ENCODE measurements around the gene SERPINE3. TPM values are rescaled to one million over a fixed set of nuclear protein-coding genes. Genes with fewer than 3 reads are reported as not detected.

Gene SERPINE3
- total and polyA plus RNA-seq, 2 donors from 2014 or later, result not detected

DNA sequence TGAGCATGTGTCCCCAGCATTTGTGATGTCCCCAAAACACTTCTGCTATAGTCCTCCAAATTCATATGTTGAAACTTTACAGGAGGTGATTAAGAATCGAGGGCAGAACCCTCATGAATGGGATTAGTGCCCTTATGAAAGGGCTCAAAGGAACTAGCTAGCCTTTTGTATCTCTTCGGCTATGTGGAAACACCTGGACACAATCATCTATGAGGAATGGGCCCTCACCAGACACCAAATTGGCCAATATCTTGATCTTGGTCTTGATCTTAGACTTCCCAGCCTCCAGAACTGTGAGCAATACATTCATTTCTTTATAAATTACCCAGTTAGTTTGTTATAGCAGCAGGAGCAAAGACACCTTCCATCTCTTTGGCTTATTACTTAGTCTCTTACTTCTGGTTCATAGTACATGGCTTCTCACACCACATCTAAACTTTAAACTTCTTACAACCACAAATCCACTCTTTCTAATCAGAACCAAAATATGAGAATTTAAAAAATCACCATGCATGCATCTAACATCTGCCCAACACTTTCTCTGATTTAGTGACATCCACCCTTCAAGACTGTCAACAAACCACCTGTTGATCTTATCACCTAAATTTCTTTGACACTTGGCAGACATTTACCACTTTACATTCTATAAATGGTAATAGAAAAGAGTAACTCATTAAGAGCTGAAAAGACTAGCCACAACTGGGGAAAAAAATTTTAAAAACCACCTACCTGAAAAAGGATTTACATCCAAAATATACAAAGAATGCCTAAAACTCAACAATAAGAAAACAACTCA lies 6.7 kb upstream of the SERPINE3 start:
- no peaks in the 10 kb centered on the region for H3K27me3 ChIP-seq (ENCODE audit: control insufficient read depth, insufficient read depth, low read length)
- H3K9me3 ChIP-seq (ENCODE audit: control insufficient read depth in 2 of 3, insufficient read depth in 1 of 3, low read length in 3 of 3), result no peaks in the 10 kb centered on the region
- intact Hi-C loops (cut with DNase I), result no loop called here
- no peak overlapping the region for H3K4me3 ChIP-seq (ENCODE audit: low read length in 3 of 3)
- no peak for FAIRE-seq
- no peak overlapping the region for H3K9ac ChIP-seq (ENCODE audit: low read length in 3 of 3)
- H3K4me1 ChIP-seq (ENCODE audit: control insufficient read depth in 2 of 3, insufficient read depth in 2 of 3, low read depth in 1 of 3, low read length in 3 of 3), result no peaks in the 10 kb centered on the region
- no peaks in the 10 kb centered on the region for H3K36me3 ChIP-seq (ENCODE audit: control insufficient read depth in 2 of 3, insufficient read depth in 3 of 3, low read length in 3 of 3)
- TF ChIP-seq, protein P1, sequence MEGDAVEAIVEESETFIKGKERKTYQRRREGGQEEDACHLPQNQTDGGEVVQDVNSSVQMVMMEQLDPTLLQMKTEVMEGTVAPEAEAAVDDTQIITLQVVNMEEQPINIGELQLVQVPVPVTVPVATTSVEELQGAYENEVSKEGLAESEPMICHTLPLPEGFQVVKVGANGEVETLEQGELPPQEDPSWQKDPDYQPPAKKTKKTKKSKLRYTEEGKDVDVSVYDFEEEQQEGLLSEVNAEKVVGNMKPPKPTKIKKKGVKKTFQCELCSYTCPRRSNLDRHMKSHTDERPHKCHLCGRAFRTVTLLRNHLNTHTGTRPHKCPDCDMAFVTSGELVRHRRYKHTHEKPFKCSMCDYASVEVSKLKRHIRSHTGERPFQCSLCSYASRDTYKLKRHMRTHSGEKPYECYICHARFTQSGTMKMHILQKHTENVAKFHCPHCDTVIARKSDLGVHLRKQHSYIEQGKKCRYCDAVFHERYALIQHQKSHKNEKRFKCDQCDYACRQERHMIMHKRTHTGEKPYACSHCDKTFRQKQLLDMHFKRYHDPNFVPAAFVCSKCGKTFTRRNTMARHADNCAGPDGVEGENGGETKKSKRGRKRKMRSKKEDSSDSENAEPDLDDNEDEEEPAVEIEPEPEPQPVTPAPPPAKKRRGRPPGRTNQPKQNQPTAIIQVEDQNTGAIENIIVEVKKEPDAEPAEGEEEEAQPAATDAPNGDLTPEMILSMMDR (IDR thresholded peaks at IDR 0.05; ENCODE audit: borderline replicate concordance, extremely low read depth, insufficient read depth), result no peak
- no peak for DNase-seq
- H3K27ac ChIP-seq (ENCODE audit: low read depth in 2 of 2, low read length in 2 of 2), result no peak overlapping the region

GRCh38 chr13:51333421-51333820 lies 6.1 kb upstream of the SERPINE3 start:
- Histone ChIP-seq H3K36me3 (ENCODE audit: control insufficient read depth in 2 of 3, insufficient read depth in 3 of 3, low read length in 3 of 3) (no peaks in the 10 kb centered on the region), H3K9ac (ENCODE audit: low read length in 3 of 3) (no peak overlapping the region), H3K27me3 (ENCODE audit: control insufficient read depth, insufficient read depth, low read length) (no peaks in the 10 kb centered on the region), H3K9me3 (ENCODE audit: control insufficient read depth in 2 of 3, insufficient read depth in 1 of 3, low read length in 3 of 3) (no peaks in the 10 kb centered on the region), H3K4me1 (ENCODE audit: control insufficient read depth in 2 of 3, insufficient read depth in 2 of 3, low read depth in 1 of 3, low read length in 3 of 3) (no peaks in the 10 kb centered on the region), H3K27ac (ENCODE audit: low read depth in 2 of 2, low read length in 2 of 2) (no peak overlapping the region), H3K4me3 (ENCODE audit: low read length in 3 of 3) (no peak overlapping the region)
- intact Hi-C loops (cut with DNase I), result no loop called here
- no peak for DNase-seq
- FAIRE-seq, result no peak
- TF ChIP-seq, protein P1 (IDR thresholded peaks at IDR 0.05; ENCODE audit: borderline replicate concordance, extremely low read depth, insufficient read depth), result no peak

DNA sequence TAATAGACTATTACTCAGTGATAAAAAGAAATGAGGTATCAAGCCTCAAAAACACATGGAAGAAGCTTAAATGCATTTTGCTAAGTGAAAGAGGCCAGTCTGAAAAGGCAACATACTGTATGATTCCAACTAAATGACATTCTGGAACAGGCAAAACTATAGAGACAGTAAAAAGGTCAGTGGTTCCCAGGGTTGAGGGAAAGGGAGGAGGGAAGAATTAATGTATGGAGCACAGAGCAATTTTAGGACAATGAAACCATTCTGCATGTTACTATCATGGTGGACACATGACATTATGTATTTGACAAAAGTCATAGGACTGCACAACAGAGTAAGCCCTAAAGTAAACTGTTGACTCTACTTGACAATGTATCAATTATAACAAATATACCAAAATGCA lies 5.7 kb upstream of the SERPINE3 start:
- no peak overlapping the region for H3K4me3 ChIP-seq (ENCODE audit: low read length in 3 of 3)
- TF ChIP-seq, protein P1 (IDR thresholded peaks at IDR 0.05; ENCODE audit: borderline replicate concordance, extremely low read depth, insufficient read depth), result no peak
- H3K36me3 ChIP-seq (ENCODE audit: control insufficient read depth in 2 of 3, insufficient read depth in 3 of 3, low read length in 3 of 3), result no peaks in the 10 kb centered on the region
- H3K27ac ChIP-seq (ENCODE audit: low read depth in 2 of 2, low read length in 2 of 2), result no peak overlapping the region
- H3K9me3 ChIP-seq (ENCODE audit: control insufficient read depth in 2 of 3, insufficient read depth in 1 of 3, low read length in 3 of 3), result no peaks in the 10 kb centered on the region
- no peaks in the 10 kb centered on the region for H3K27me3 ChIP-seq (ENCODE audit: control insufficient read depth, insufficient read depth, low read length)
- no peaks in the 10 kb centered on the region for H3K4me1 ChIP-seq (ENCODE audit: control insufficient read depth in 2 of 3, insufficient read depth in 2 of 3, low read depth in 1 of 3, low read length in 3 of 3)
- FAIRE-seq (no peak), DNase-seq (no peak)
- H3K9ac ChIP-seq (ENCODE audit: low read length in 3 of 3), result no peak overlapping the region
- intact Hi-C loops (cut with DNase I), result no loop called here
